ENCODE results near the gene RPP40. TPM values are rescaled to one million over a fixed set of nuclear protein-coding genes. Genes with fewer than 3 reads are reported as not detected.

Gene RPP40
- total and polyA plus RNA-seq, 12 donors, result 2.1 to 12.0 (median 3.6) TPM

- H3K27ac ChIP-seq, result no peak overlapping the region
- no peaks in the 10 kb centered on the region for H3K27me3 ChIP-seq
- H3K4me3 ChIP-seq, result no peak overlapping the region
- peaks cover 0 to 29% (median 11%) of the 10 kb centered on the region in 11 donors for H3K9me3 ChIP-seq
- H3K36me3 ChIP-seq, result no peaks in the 10 kb centered on the region
- no peak for DNase-seq
- intact Hi-C loops (cut with DNase I), result loop anchor here in 4 of 10 donors (10.0 kb wide), 4 partner anchors 65 to 355 kb away; no protein-coding TSS in a partner anchor
- ATAC-seq, result no peak
- H3K4me1 ChIP-seq, result peaks cover 0 to 10% (median 0%) of the 10 kb centered on the region in 9 donors
- TF ChIP-seq CTCF (IDR thresholded peaks at IDR 0.05), result no peak
- WGBS, 2 donors, result 96% methylated on average over 2 of the region's 2 CpGs
These were observed 46.2 kb upstream of the RPP40 start for GRCh38 chr6:5050009-5050408.

- H3K4me1 ChIP-seq, result no peaks in the 10 kb centered on the region
- H3K27ac ChIP-seq, result no peak overlapping the region
- no peak overlapping the region for H3K4me3 ChIP-seq
- intact Hi-C loops (cut with DNase I), result no loop called here
- no peaks in the 10 kb centered on the region for H3K36me3 ChIP-seq
- H3K9me3 ChIP-seq, result peaks cover 0 to 21% (median 10%) of the 10 kb centered on the region in 11 donors
- no peaks in the 10 kb centered on the region for H3K27me3 ChIP-seq
- WGBS, 2 donors, result 89 to 95% methylated on average over 9 of the region's 9 CpGs
- no peak for DNase-seq
- no peak for ATAC-seq
- no peak for TF ChIP-seq CTCF (IDR thresholded peaks at IDR 0.05)
These were observed 42.6 kb upstream of the RPP40 start for GRCh38 chr6:5046430-5046829.

- Histone ChIP-seq H3K36me3 (no peaks in the 10 kb centered on the region), H3K27ac (no peak overlapping the region), H3K4me3 (no peak overlapping the region), H3K27me3 (no peaks in the 10 kb centered on the region), H3K9me3 (peaks cover 0 to 11% (median 0%) of the 10 kb centered on the region in 11 donors), H3K4me1 (no peaks in the 10 kb centered on the region)
- ATAC-seq (no peak), DNase-seq (no peak)
- intact Hi-C loops (cut with DNase I), result no loop called here
- TF ChIP-seq CTCF (IDR thresholded peaks at IDR 0.05), result no peak
- WGBS, 2 donors, result 77 to 78% methylated on average over 8 of the region's 8 CpGs
These were observed 41.6 kb upstream of the RPP40 start for GRCh38 chr6:5045416-5045815.

- no peak for TF ChIP-seq CTCF (IDR thresholded peaks at IDR 0.05)
- Histone ChIP-seq H3K4me1 (no peaks in the 10 kb centered on the region), H3K4me3 (no peak overlapping the region), H3K27ac (no peak overlapping the region), H3K9me3 (peaks cover 0 to 6% (median 0%) of the 10 kb centered on the region in 11 donors), H3K27me3 (no peaks in the 10 kb centered on the region), H3K36me3 (no peaks in the 10 kb centered on the region)
- intact Hi-C loops (cut with DNase I), result no loop called here
- 77 to 83% methylated on average over 3 of the region's 3 CpGs for WGBS, 2 donors
- DNase-seq (no peak), ATAC-seq (no peak)
These were observed 41.0 kb upstream of the RPP40 start for GRCh38 chr6:5044866-5045265.

All from heart right ventricle (tissue), 16 donors.